Activated naive CD4-positive, alpha-beta T cell treated with anti-CD3 and anti-CD28 coated beads, Interleukin-2, amount 50 U/mL, for 24 hours (primary cell): ENCODE results near the gene SPIB.
A peak's percentile ranks its signal among the peaks of the same experiment; 100 is the strongest.

Experiments
- H3K27ac Mint-ChIP-seq: one replicate; pipeline ENCODE4 v1.8.0; 2021; ENCODE audit warnings: mild to moderate bottlenecking, mixed read lengths
- H3K27me3 Mint-ChIP-seq: one replicate; pipeline ENCODE4 v1.8.0; 2021; ENCODE audit warnings: mixed read lengths
- H3K36me3 Mint-ChIP-seq: one replicate; pipeline ENCODE4 v1.8.0; 2021; ENCODE audit warnings: mixed read lengths
- H3K4me1 Mint-ChIP-seq: one replicate; pipeline ENCODE4 v1.8.0; 2021; ENCODE audit warnings: mixed read lengths
- H3K4me3 Mint-ChIP-seq: one replicate; pipeline ENCODE4 v1.8.0; 2021; ENCODE audit warnings: mild to moderate bottlenecking, mixed read lengths
- H3K9me3 Mint-ChIP-seq: one replicate; pipeline ENCODE4 v1.8.0; 2021; ENCODE audit warnings: mixed read lengths

The SPIB gene

GRCh38 chr19:50480281-50481111 lies 61.8 kb downstream of the SPIB start:
- Mint-ChIP-seq H3K36me3 (peaks cover 9% of the 10 kb centered on the region), H3K27me3 (no peaks in the 10 kb centered on the region), H3K9me3 (no peaks in the 10 kb centered on the region), H3K4me1 (peaks cover 22% of the 10 kb centered on the region), H3K4me3 (no peak overlapping the region), H3K27ac (peak overlapping the region; percentile 52)
